GM19025 (cell line): ENCODE data around the gene ARHGAP19.

Experiments
- ATAC-seq: cut with Tn5 transposase; IDR thresholded peaks from one replicate; pipeline ENCODE4 v1.9.1; 2021; ENCODE audit warnings: mild to moderate bottlenecking, low read depth, moderate library complexity; ENCODE audit not compliant: unreplicated experiment

ARHGAP19 gene

DNA sequence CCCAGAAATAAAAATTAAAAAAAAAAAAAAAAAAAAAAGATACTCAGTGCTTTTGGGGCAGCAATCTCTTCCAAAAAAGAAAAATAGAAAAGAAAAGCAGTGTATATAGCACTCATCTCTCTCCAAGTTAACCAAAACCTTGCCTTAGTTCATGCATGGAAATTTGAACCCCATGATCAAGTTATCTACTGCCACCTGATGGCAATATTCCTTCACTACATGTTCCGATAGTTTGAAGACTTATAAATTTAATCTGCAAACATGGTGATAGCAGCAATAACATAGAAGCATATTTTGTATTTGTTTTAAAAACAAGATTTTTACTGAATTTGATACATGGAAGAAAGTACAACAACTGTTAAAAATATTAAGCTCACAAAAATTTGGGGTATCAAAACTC lies 58.0 kb downstream of the ARHGAP19 start:
- no peak for ATAC-seq

DNA sequence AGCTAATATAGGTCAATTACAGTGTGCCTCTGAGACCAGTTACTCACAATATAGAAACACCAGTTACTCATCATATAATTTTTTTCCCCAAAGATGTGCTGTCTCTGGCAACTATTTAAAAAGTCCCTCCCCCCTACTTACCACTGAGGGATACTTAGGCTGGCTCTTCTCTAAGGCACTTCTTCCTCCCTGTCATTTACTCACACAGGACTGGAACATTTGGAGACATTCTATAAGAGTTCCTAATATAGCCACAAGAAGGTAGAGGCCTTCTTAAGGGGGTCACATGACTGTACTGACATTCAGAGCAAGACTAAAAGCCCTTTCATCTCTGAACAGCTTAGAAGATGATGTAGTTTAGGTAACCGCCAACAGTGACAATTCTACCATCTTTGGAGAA lies 62.3 kb downstream of the ARHGAP19 start:
- ATAC-seq = no peak

DNA sequence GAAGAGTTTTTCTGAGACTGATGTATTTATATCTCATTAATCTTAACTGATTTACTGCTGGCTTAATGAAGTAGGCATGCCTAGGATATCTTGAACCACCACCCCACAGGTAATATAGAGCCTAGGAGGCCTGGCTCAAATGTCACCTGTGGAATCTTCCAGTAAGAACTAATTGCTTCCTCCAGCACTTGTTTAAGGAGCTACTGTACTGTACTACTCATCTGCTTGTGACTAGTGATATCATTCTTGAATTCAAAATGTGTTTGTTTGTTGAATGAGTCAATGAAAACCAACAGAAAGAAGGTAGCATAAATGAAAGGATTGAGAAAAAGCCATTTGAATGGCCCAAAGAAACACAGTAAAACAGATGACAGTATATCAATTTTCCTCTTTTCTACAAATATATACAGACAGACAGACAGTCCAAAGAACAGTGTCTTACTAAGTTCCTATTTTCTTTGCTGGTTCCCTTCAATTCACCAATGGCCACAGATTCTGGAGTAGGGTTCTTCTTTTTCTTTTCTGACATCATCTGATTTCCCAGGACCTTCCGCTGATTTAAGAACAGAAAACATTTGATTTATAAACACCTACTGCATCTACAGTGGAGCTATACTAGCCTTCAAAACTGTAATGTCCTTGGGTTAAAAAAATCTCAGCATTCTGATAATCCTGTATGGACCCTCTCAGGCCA lies 63.0 kb downstream of the ARHGAP19 start:
- no peak for ATAC-seq

DNA sequence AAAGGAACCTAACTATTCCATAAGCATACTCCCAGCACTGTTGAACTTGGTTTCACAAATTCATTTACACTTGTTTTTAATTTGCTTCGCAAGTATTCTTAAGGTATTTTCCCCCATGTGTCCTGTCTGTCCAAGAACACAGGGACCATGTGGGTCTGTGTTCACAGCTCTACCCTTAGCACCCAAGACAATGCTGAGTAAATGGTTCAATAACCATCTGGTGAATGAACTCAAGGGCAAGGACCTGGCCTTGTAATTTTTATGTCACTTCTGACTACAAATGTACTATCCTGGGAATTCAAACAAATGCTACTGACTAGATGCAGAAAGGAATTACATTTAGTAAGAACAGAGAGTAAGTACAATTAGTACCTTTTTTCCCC lies 63.7 kb downstream of the ARHGAP19 start:
- no peak for ATAC-seq

- no peak for ATAC-seq
Observed at GRCh38 chr10:97228130-97228774, 64.2 kb downstream of the ARHGAP19 start.

DNA sequence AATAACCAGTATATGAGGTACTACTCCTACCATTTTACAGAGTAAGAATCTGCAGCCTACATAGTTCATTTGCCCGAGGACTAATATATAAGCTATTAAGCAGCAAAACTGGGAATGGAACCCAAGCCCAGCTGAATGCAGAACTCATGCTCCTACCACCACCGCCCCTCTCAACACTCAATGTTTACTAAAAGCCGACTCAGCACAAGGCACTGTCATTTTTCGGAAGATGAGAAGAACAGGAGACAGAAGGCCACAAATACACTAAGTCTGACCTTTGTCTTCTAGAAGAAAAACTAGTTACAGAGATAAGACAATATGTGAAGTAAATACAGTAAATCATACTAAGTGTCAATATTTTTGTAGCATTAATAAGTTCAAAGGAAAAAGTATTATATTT lies 66.0 kb downstream of the ARHGAP19 start:
- ATAC-seq = no peak

- no peak for ATAC-seq
Observed at GRCh38 chr10:97224483-97225435, 67.7 kb downstream of the ARHGAP19 start.

- ATAC-seq = no peak
Observed at GRCh38 chr10:97222326-97222961, 70.0 kb downstream of the ARHGAP19 start.

DNA sequence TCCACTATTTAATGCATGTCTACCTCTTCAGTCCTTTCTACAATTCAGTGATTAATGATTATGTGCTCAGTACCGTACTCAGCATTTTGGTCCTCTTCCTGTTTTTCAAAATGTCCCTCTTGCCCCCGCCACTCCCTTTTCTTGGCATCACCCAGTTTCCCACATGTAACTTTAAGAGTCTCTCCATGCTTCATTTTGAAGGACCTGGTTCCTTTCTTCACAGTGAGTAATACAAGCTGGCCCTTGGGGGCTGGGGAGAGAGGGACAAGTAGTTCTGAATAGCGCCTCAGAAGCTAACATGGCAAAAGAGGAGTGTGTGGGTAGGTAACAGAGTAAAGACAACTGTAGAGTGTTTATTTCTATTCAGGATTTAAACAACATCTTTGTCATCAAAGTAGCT lies 72.1 kb downstream of the ARHGAP19 start:
- ATAC-seq = no peak

DNA sequence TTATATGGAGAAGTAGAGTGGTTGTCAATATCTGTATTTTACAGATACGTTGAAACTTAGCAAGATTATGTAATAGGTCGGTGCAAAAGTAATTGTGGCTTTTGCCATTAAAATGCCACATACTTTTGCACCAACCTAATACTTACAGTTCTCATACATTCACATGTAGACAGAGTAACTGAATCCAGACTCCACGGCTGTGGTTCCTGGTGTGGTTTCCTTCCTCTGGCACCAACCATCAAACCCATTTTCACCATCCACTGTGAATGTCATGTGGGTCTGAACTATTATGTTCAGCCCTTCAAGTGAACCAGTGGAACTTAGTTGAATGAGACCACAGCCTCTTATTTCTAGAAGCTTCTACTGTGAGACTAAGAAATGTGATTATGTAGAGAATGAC lies 75.1 kb downstream of the ARHGAP19 start:
- ATAC-seq = no peak

DNA sequence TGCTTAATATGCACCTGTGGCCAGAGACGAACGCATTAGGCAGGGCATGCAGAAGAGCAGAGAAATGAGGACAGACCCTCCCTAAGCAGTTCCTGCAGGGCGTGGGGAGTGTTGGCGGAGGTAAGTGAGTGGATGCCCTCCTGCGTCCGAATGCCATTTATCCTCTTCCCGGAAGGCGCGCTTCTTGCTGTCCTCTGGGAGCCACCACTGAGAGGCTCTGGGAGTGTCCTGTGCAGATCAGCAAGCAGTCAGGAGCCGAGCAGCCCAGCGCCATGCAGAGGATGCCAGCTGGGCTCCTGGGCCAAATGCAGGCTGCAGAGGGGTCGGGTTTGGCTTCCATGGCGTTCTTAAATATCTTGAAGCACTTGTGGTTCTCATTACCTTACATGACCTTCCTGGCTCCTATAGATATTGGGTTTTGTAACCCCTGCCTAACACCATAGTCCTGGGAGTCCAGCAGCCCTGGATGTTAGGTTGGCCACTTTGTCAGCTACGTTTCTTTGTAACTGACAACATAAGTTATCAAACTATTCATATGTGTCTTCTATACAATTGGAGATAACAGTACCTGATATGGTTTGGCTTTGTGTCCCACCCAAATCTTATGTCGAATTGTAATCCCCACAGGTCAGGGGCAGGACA lies 76.7 kb downstream of the ARHGAP19 start:
- ATAC-seq = no peak

- no peak for ATAC-seq
Observed at GRCh38 chr10:97213431-97213830, 79.0 kb downstream of the ARHGAP19 start.

- ATAC-seq = no peak
Observed at GRCh38 chr10:97211229-97211628, 81.2 kb downstream of the ARHGAP19 start.

DNA sequence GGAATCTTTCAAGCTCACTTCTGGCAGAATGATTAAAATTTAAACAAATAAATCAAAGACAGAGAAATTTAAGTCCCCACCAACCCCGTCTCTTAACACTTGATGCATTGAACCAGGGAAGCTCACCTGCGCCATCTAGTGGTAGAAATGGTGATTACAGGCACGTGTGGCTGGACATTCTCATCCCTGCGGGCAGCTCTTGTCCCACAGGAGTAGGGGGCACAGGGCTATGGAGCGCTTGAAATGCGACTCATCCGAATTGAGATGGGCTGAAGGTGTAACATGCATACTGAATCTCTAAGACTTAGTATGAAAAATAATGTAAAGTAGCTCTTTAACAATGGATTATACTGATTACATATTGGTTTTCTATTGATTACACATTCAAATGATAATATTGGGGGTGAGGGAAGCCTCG lies 81.9 kb downstream of the ARHGAP19 start:
- no peak for ATAC-seq

DNA sequence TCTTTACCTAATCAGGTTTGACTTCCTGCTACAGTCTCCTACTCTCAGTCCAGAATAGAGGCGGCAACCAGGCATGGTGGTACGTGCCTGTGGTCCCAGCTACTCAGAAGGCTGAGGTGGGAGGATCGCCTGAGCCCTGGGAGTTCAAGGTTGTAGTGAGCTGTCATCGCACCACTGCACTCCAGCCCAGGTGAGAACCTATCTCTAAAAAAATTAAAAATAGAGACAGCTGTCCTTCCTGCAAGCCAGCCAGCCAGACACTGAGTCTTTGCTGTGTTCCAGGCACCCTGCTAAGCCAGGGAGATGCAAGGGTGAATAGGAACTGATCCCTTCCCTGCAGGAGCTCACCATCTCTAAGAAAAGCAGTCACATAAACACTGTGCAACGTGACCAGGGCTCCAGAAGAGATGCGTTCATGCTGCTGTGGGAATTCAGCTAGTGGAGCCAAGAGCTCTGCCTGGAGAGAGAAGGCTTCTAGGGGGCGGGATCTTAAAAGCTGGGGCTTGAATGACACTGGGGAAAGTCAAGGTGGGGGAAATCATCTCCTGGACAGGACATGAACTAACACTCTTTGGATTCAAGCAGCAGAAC lies 84.6 kb downstream of the ARHGAP19 start:
- no peak for ATAC-seq

DNA sequence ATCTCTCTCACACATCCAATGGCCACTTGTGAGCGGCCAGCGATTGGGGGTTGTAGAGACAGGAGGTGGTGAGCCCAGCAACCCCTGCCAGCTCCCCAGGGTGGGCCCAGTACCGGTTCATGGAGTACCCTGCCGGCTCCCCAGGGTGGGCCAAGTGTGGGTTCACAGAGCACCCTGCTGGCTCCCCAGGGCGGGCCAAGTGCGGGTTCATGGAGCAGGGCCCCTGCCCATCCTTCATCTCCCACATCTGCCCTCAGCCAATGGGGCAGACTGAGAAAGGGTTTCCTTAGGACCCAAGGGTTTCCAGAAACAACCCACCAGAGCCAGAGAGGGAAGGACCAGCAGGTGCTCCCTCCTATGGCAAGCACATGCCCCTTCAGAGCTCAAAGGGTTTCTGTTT lies 85.3 kb downstream of the ARHGAP19 start:
- ATAC-seq = no peak

- ATAC-seq = no peak
Observed at GRCh38 chr10:97204826-97205679, 87.4 kb downstream of the ARHGAP19 start.

GRCh38 chr10:97203220-97203619 lies 89.2 kb downstream of the ARHGAP19 start:
- no peak for ATAC-seq

- no peak for ATAC-seq
Observed at GRCh38 chr10:97200616-97201015, 91.8 kb downstream of the ARHGAP19 start.
